ENCODE results near the gene MRPL42.

DNA sequence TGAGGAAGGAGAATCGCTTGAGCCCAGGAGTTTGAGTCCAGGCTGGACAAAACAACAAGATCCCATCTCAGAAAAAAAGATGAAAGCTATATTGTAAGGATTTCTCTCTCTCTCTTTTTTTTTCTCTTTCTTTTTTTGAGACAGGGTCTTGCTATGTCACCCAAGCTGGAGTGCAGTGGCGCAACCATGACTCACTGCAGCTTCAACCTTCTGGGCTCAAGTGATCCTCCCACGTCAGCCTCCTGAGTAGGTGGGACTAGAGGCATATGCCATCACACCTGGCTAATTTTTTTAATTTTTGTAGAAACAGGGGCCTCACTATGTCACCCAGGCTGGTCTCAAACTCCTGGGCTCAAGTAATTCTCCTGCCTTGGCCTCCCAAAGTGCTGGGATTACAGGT, 5.8 kb upstream of the MRPL42 start:
- TF ChIP-seq, protein P1, sequence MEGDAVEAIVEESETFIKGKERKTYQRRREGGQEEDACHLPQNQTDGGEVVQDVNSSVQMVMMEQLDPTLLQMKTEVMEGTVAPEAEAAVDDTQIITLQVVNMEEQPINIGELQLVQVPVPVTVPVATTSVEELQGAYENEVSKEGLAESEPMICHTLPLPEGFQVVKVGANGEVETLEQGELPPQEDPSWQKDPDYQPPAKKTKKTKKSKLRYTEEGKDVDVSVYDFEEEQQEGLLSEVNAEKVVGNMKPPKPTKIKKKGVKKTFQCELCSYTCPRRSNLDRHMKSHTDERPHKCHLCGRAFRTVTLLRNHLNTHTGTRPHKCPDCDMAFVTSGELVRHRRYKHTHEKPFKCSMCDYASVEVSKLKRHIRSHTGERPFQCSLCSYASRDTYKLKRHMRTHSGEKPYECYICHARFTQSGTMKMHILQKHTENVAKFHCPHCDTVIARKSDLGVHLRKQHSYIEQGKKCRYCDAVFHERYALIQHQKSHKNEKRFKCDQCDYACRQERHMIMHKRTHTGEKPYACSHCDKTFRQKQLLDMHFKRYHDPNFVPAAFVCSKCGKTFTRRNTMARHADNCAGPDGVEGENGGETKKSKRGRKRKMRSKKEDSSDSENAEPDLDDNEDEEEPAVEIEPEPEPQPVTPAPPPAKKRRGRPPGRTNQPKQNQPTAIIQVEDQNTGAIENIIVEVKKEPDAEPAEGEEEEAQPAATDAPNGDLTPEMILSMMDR (optimal IDR thresholded peaks at IDR 0.05 in 1 of 3, IDR thresholded peaks at IDR 0.05 in 1 of 3, conservative IDR thresholded peaks at IDR 0.05 in 1 of 3; ENCODE audit: extremely low read depth in 1 of 3, insufficient read depth in 2 of 3, low read length in 3 of 3): no peak
- TF ChIP-seq EZH2 (IDR thresholded peaks at IDR 0.05; ENCODE audit: low read length): no peak

All from keratinocyte (primary cell).